GM13977 (cell line): ENCODE measurements around the gene ZNF616.
"Not testable (repeated sequence)": the region's sequence is repeated elsewhere in the genome, so short reads cannot be mapped to it uniquely, and the experiment has no call there.

Experiments
- DNase-seq: peaks from one replicate; pipeline ENCODE4 v3.0.0; 2012; ENCODE audit warnings: low spot score
- in situ Hi-C: fragments of 300-500 bp; cut with MboI; formaldehyde crosslinking; loops from one replicate; pipeline ENCODE4 v1.12.0; 2022; ENCODE audit warnings: low sequenced_read_pairs, low pct_unique_long_range_greater_than_20kb, mixed read lengths, inconsistent platforms; ENCODE audit not compliant: unreplicated experiment
- TF ChIP-seq, protein P1 (sequence below): IDR thresholded peaks from 2 replicates; pipeline ENCODE4 v1.5.1; 2012; ENCODE audit warnings: mild to moderate bottlenecking, control low read depth; ENCODE audit not compliant: insufficient read depth; ENCODE audit errors: extremely low read depth, missing control alignments

Gene ZNF616

DNA sequence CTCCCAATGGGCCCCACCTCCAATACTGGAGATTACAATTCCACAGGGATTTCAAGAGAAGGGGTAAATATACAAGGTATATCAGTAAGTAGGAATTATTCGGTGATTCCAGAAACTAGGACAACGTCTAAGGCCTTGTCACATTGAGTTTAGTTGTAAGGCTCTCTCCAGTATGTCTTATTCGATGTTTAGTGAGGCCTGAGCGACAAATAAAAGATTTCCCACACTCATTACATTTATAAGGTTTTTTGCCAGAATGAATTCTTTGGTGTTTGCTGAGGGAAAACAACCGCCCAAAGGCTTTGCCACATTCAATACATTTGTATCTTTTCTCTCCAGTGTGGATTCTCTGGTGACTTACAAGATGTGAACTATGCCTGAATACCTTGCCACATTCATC, 25.0 kb downstream of the ZNF616 start:
- DNase-seq, result no peak
- TF ChIP-seq, protein P1, sequence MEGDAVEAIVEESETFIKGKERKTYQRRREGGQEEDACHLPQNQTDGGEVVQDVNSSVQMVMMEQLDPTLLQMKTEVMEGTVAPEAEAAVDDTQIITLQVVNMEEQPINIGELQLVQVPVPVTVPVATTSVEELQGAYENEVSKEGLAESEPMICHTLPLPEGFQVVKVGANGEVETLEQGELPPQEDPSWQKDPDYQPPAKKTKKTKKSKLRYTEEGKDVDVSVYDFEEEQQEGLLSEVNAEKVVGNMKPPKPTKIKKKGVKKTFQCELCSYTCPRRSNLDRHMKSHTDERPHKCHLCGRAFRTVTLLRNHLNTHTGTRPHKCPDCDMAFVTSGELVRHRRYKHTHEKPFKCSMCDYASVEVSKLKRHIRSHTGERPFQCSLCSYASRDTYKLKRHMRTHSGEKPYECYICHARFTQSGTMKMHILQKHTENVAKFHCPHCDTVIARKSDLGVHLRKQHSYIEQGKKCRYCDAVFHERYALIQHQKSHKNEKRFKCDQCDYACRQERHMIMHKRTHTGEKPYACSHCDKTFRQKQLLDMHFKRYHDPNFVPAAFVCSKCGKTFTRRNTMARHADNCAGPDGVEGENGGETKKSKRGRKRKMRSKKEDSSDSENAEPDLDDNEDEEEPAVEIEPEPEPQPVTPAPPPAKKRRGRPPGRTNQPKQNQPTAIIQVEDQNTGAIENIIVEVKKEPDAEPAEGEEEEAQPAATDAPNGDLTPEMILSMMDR, result no peak
- in situ Hi-C loops, result no loop called here

DNA sequence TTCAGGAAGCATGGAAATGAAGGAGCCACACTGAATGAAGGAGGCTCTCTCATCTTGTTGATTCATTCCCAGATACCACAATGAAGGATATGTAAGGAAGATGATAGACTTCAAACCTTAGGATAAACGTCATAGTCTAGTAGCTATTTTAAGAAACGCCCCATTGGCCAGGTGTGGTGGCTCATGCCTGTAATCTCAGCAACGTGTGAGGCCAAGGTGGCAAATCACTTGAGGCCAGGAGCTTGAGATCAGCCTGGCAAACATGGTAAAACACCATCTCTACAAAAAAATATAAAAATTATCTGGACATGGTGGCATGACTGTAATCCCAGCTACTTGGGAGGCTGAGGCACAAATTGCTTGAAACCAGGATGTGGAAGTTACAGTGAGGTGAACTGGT, 27.1 kb downstream of the ZNF616 start:
- DNase-seq, result no peak
- TF ChIP-seq, protein P1, result no peak
- in situ Hi-C loops, result no loop called here

DNA sequence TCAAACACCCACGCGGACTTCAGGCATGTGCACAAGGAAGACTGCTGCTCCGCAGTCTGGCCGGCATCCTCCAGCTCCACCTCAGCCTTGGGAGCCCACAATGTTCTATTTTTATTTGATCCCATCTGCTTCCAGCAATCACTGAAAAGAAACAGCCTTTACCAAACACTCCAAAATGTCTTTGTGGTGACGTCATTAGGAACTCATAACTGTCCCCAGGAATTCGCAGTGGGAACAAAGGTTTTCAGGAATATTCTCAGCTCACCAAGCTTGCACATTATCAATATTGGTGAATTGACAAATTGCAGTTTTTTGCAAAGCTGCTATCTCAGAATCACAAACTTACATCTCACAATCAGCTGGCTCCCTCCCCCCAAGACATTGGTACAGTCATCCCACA, 29.0 kb downstream of the ZNF616 start:
- TF ChIP-seq, protein P1, result no peak
- in situ Hi-C loops, result no loop called here
- DNase-seq, result no peak

DNA sequence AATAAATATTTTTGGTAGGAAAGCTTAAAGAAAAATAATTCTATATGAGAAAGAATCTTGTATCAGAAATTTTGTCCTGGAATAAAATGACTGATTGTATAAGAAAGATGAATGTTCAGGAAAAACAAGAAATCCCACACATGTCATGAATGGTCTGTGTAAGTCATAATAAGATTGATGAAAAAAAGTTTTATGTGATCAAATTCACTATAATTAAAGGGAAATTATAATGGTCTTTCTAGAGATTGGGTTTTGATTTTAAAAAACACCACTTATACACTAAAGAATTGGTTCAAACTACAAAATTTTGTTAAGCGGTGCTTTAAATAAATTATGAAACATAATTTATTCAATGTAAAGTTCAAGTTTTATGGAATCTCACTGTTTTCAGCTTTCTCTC, 37.0 kb downstream of the ZNF616 start:
- no peak for DNase-seq
- in situ Hi-C loops, result no loop called here
- TF ChIP-seq, protein P1, result no peak

DNA sequence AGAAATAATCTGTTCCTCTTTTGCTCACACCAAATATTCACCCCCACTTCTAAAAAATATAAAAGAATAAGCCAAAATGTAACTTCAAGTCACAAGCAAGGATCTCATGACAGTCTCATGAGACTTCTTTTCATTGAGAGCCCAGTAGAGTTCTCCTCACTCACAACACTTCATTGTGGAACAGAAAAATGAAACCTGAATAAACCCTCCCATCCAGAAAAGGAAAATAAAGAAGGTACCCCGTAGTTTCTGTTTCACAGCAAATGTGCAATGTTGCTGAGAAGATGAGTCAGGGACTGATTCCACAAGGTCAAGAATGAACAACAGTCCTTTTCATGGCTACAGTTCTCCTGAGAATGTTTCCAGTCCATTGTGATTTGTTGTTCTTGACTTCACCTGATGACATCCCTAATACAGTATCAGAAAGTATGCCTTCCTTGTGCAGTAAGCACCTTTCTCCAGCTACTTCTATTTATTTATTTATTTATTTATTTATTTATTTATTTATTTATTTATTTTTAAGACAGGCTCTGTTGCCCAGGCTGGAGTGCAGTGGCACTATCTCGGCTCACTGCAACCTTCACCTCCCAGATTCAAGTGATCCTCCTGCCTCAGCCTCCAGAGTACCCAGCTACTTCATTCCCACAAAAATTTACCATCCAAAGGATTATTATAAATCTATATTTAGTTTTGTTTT, 37.7 kb downstream of the ZNF616 start:
- TF ChIP-seq, protein P1, result no peak
- in situ Hi-C loops, result no loop called here
- no peak for DNase-seq

DNA sequence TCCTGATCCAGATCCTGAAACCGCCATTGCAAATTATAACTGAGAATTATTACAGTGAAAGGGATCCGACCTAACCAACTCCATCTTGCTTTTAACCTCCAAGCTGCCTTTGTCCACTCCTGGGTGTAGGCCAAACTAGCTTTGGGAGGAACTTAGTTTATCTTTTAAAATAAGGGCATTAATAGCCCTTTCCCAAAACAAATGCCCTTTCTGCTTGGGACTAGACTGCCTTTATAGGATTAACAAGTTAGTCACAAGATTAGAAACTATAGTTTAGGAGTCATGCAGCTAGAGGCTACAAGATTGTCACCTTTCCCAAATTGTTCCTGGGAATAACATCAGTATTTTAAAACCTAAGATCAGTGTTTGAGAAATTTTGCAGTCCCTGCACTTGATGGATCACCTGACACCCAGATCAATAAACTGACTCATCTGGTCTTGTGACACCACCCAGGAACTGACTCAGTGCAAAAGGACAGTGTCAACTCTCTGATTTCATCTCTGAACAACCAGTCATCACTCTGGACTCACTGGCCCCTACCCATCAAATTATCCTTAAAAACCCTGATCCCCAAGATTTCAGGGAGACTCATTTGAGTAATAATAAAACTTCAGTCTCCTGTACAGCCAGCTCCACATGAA, 40.1 kb downstream of the ZNF616 start:
- TF ChIP-seq, protein P1, result no peak
- no peak for DNase-seq
- in situ Hi-C loops, result no loop called here

DNA sequence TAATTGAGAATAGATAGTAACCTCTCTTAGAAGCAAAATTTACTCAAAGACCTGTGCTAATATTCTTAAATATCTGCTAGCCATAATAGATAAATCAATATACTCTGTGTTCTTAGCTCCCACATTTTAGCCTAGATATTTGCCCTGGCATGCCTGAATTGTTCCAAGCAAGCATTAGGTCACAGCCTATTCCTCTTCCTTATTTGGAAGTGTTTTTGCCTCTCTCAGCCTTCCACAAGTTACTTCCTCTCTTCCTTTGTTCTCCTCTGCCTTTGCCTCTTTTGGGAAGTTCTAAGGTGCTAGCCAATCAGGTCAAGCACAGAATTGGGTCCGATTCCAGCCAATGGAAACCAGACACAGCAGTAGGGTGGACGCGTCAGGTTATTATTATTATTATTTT, 43.3 kb downstream of the ZNF616 start:
- in situ Hi-C loops, DNase-seq: not testable (repeated sequence)
